GM11168 (cell line): ENCODE measurements around the gene RPP25L.
"Not testable (repeated sequence)": the region's sequence is repeated elsewhere in the genome, so short reads cannot be mapped to it uniquely, and the experiment has no call there.

ENCODE experiments used
- in situ Hi-C: fragments of 300-500 bp; cut with MboI; formaldehyde crosslinking; loops from one replicate; pipeline ENCODE4 v1.12.0; 2022; ENCODE audit warnings: low sequenced_read_pairs; ENCODE audit not compliant: unreplicated experiment

The RPP25L gene

DNA sequence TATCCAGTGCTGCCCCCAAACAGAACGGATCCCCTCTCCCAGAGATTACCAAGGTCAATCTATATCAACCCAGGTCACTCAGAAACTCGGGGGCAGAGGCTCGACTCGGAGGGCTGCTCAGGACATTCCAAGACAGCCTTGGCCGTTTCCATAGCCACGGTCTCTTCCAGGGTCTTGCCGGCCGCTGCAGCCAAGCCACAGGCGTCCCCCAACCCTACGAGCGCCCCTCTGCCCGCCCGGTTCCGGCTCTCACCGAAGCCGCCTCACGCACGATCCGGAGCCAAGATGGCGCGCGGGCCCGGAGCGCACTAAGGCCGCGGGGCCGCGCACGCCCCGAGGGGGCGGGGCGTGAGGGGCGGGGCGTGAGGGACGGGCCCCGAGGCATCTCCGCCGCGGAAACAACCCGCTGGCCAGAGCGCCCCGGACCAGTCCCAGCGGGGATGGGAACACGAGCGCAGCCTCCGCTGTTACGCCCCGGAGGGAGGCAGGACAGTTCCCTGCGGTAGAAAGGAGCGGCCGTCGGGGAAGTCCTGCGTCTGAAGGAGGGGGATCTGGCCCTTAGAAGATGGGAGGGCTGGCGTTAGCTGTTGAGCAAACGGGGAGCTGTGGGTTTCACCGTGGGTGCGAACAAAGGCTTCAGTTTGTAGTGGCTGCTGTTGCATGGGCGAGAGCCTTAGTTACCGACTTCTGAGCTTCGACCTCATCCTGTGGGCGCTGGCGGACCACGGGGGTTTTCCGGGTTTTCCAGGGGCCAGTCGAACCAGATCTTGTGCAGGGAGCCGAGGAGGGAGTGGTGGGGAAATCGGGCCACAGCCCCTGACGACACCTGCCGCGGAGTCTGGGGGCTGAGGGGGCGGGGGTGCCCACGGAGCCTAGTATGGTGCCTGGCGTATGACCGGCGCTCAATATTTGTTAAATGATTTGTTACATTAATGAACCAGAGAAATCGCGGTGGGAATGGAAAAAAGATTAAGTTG is at the start of gene RPP25L:
RPP25L (minus strand) TSS at position 287 of the 977 bp plus-strand sequence. CDS start 801 bp downstream, outside the sequence.
- in situ Hi-C loops = no loop called here

DNA sequence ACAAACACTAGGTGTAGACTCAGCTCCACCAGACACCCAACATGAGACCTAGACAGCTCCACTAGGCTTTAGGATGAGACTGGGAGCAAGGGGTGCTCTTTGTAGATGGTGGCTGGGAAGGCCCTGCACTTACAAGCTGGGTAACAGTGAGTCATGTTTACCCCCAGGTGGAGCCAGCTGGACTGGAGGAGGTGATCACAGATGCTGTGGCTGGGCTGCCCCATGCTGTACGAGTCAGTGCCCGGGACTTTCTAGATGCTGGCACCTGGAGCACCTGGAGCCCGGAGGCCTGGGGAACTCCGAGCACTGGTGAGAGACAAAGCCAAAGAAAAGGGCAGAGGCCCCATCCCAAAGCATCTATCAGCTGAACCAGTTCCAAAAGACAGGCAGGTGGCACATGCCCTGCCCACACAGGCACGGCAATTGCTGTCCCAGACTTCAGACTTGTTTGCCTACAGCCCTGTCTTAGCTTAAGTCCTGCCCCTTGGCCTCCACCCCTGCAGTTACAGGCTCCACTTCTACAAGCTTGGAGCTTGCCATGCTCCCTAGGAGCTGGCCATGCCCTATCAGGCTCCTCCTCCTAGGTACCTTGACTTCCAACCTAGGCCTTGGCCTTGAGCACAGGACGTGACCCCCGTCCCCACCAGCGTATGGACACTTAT is 47.8 kb upstream of the RPP25L start:
- in situ Hi-C loops = no loop called here

DNA sequence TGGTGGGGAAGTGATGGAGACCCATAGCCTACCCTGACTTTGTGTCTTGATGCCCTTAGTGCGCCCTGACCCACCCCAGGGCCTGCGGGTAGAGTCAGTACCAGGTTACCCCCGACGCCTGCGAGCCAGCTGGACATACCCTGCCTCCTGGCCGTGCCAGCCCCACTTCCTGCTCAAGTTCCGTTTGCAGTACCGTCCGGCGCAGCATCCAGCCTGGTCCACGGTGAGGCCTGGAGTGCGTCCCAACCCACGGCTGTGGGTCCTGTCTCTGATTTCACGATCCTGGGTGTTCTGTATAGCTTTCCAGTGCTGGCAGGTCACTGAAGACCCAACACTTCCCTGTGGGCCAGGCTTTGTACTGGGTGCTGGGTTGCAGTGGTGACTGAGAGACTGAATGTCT is 46.6 kb upstream of the RPP25L start:
- in situ Hi-C loops = no loop called here

DNA sequence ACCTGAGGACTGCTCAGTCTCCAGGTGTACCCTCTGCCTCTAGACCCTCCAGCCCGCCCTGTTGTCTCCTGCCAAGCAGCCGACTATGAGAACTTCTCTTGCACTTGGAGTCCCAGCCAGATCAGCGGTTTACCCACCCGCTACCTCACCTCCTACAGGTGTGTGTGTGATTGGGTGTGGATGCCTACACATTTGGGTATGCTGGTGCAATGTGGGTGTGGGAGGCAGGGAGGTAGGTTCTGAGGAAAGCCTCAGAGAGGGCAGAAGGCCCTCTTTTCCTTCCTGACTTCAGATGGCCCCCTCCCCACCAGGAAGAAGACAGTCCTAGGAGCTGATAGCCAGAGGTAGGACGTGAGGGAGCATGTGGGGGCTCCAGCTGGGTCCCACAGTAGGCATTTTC is 45.1 kb upstream of the RPP25L start:
- in situ Hi-C loops = no loop called here

- in situ Hi-C loops = no loop called here
Observed at GRCh38 chr9:34655394-34655793, 43.5 kb upstream of the RPP25L start.

DNA sequence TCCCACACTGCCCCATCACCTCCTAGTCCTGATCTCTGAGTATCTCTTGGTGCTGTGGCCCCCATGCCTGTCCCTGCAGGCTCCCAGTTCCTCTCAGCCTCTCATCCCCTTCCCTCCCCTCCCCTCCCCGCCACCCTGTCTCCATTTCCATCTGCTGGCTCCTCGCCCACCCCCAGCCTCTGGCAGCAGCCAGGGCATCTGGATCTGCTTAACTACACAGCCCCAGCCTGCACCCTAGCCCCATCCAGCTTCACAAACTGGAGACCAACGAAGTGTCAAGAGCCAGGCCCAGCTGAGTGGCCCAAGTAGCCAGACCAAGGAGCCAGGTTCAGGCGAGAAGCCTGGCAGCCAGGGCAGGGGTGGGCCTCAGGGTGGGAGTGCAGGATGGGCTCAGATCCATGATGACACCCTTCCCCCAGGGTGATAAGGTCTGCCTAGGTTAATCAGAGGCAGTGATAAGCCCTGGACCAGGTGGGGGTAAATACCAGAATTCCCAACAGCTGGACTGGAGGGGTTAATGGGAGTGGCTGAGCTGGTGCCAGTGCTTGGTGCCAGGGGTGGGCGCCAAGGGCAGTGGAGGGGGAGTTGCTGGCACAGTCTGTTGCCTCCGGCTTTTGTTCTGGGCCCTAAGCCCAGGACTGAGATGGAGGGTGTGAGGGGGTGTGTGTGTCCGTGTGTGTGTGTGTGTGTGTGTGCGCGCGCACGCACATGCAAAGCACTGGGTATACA is 42.6 kb upstream of the RPP25L start:
- in situ Hi-C loops = no loop called here

DNA sequence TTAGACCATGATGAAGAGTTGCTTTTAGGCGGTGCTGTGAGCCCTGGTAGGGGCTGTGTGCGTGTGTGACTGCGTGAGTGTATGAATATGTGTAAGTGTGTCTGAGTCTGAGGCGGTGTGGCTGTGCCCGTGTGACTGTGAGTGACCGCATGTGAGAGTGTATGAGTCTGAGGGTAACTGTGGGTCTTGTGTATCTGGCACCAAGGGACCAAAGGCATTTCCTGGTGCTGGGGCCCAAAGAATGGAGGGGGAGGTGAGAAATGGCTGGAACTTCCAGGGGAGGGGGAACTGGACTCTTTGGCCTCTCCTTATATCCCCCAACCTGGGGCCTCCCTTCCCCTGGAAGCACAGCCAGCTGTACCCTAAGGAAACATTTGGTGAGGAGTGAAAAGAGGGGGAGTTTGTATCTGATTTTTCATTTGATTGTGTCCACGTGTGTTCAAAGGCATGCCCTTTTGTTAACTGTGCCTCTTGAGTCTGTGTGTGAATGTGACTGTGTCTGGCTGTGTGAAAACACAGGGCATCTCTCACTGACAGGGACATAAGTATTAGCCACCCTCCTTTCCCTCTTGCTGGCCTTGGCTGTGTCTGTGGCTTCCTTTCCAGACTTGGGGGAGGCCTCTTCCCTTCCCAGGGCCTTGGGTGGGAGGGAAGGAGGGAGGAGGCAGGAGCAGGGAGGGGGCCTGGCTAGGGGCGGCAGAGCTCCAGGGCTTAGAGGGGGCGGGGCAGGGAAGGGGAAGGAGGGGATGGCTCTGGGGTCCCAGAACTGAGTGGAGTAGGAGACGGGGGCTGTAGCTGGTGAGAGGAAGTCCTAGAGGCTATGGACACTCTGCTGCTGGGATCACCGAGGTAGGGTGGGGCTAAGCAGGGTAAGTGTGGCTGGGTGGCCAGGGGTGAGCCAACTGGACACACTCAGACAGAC is 41.5 kb upstream of the RPP25L start:
- in situ Hi-C loops = no loop called here

- in situ Hi-C loops = no loop called here
Observed at GRCh38 chr9:34652602-34653000, 40.7 kb upstream of the RPP25L start.

- in situ Hi-C loops = no loop called here
Observed at GRCh38 chr9:34651876-34652601, 40.1 kb upstream of the RPP25L start, which contains the start of gene IL11RA. TSS of gene IL11RA (plus strand) at chr9:34652185. CDS start at chr9:34655218, 3,033 bp downstream.

DNA sequence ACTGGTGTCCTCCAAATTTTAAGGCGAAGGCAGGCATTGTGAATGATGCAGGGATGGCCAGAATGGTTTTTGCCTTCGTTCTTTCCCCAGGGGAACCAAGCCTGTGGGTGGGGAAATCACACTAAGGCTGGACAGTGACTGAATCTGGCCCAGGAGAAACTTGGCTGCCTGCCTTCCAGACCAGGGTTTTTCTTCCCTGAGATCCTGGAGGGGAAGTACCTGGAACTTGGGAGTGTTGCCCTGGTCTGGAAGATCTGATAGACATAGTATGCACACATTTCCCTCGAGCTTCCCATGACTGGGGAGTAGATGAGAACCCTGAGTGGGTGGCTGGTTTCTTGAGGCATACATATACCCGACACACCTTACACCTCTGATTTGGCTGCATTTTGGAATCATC is 39.4 kb upstream of the RPP25L start:
- in situ Hi-C loops = no loop called here

- in situ Hi-C loops = no loop called here
Observed at GRCh38 chr9:34650816-34651215, 38.9 kb upstream of the RPP25L start.

GRCh38 chr9:34648673-34649072 is 36.8 kb upstream of the RPP25L start:
- in situ Hi-C loops = no loop called here

- in situ Hi-C loops = no loop called here
Observed at GRCh38 chr9:34647651-34648050, 35.8 kb upstream of the RPP25L start.

GRCh38 chr9:34647084-34647403 is 35.1 kb upstream of the RPP25L start:
- in situ Hi-C loops = no loop called here

DNA sequence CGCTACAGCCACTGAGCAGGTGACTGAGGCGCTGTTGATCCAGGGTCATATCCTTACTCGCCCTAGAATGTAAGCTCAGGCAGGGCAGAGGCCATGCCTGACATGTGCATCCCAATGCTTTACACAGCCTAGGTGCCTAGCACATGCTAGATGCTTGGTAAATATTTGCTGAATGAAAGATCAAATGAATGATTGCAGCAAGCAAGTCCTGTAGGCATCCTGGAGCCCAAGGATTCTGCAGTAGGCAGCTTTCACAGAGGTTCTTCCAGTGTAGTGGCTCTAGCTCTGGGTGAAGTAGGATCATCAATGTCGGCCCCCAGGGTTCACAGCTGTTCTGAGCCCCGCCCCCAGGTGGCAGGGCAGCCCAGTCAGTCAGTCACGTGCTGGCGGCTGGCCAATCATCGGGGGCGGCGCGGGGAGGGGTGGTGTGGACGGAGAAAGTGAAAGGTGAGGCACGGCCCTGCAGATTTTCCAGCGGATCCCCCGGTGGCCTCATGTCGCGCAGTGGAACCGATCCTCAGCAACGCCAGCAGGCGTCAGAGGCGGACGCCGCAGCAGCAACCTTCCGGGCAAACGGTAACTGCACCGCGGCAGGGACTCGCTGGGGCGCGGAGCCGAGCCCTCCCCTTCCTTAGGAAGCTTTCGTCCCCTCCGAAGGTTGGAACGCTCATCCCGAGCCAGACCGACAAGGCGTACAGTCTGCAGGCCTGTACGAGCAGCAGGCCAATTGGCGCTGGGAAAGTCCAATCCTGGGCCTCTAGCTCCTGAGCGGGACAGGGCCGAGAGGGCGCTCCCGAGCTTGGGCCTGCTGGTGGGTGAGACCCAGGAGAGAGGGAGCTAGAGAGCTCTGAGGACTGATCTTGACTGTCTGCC is 34.5 kb upstream of the RPP25L start, which contains the start of gene GALT:
GALT (plus strand) TSS at position 465 of the 873 bp plus-strand sequence; CDS start at position 495, 30 bp downstream.
- in situ Hi-C loops = no loop called here

DNA sequence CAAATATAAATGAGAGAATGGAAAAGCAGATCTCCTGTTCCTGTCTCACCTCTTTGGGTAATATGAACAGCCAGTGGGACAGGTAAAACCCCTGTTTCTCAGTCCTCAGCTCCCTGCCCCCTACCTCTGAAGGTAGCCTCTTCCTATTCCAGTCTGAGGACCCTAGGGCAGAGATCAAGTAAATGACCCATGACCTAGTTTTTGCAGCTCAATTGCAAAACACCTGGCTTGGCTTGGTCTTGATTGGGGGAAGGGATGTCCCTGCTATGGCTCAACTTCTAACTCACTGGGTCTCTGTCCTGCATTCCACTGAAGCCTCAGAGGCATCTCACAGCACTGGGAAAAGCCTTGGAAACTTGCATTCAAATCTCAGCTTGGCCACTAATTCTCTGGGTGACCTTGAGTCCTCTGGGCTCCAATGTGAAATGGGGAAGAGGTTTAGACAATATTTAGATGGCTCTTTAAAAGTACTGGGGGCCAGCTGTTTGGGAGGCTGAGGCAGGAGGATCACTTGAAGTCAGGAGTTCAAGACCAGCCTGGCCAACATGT is 32.9 kb upstream of the RPP25L start:
- in situ Hi-C loops = no loop called here

- in situ Hi-C loops = no loop called here
Observed at GRCh38 chr9:34642679-34643078, 30.8 kb upstream of the RPP25L start.

GRCh38 chr9:34639322-34639721 is 27.4 kb upstream of the RPP25L start:
- in situ Hi-C loops = not testable (repeated sequence)
